Esophagus muscularis mucosa (tissue), 4 donors: Measurements from ENCODE around the gene GALNT1.

ENCODE experiments used
- EP300 ChIP-seq: sonication (generic); formaldehyde crosslinking; IDR thresholded peaks from one replicate; pipeline ENCODE4 v1.6.1; 2017; ENCODE audit warnings: antibody characterized with exemption
- POLR2A ChIP-seq: fragments of 450-650 bp; IDR thresholded peaks from one replicate; pipeline ENCODE4 v1.6.1; 2017; ENCODE audit warnings: antibody characterized with exemption, moderate library complexity, mild to moderate bottlenecking, low read depth
- POLR2AphosphoS5 ChIP-seq, 2 donors: sonication (generic); formaldehyde crosslinking; IDR thresholded peaks; one replicate each; pipeline ENCODE4 v1.6.1; 2017; ENCODE audit warnings: antibody characterized with exemption in 2 of 2
- TF ChIP-seq, protein P1 (sequence below), 3 experiments: fragments of 200-600 bp in 2 of 3; fragments of 450-650 bp in 1 of 3; sonication (generic) in 2 of 3; IDR thresholded peaks; one replicate each; pipeline ENCODE4 v1.5.1; 2017 to 2019; ENCODE audit warnings: antibody characterized with exemption in 3 of 3, mild to moderate bottlenecking in 2 of 3, moderate library complexity in 1 of 3

DNA sequence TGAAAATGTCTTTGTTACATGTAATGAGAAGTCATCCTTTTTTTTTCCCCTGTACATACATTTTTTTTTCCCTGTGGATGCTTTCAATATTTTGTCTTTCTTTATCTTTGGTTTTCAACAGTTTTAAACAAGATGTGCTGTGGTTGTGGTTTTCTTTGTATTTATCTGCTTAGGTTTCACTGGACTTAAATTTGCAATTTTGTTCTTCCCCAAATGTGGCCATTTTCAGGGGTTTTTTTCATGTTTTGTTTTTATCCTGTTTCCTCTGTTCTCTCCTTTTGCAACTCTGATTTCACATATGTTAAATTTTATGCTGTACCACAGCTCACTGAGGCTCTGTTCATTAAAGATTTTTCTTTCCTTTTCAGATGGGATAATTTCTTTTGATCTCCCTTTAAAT, 41.7 kb downstream of the GALNT1 start:
- TF ChIP-seq EP300 (no peak), POLR2A (no peak), POLR2AphosphoS5 (IDR thresholded peaks at IDR 0.05) (no peak)
- TF ChIP-seq, protein P1, sequence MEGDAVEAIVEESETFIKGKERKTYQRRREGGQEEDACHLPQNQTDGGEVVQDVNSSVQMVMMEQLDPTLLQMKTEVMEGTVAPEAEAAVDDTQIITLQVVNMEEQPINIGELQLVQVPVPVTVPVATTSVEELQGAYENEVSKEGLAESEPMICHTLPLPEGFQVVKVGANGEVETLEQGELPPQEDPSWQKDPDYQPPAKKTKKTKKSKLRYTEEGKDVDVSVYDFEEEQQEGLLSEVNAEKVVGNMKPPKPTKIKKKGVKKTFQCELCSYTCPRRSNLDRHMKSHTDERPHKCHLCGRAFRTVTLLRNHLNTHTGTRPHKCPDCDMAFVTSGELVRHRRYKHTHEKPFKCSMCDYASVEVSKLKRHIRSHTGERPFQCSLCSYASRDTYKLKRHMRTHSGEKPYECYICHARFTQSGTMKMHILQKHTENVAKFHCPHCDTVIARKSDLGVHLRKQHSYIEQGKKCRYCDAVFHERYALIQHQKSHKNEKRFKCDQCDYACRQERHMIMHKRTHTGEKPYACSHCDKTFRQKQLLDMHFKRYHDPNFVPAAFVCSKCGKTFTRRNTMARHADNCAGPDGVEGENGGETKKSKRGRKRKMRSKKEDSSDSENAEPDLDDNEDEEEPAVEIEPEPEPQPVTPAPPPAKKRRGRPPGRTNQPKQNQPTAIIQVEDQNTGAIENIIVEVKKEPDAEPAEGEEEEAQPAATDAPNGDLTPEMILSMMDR (IDR thresholded peaks at IDR 0.05), result no peak
